ENCODE data around the gene RUNX2. TPM values are rescaled to one million over a fixed set of nuclear protein-coding genes. Genes with fewer than 3 reads are reported as not detected.

Gene RUNX2
- total and polyA plus RNA-seq, 2 of the 8 experiments (the other 6 are each of a cell fraction or from before 2014, with no cell fraction given): 0.26 to 1.2 TPM

DNA sequence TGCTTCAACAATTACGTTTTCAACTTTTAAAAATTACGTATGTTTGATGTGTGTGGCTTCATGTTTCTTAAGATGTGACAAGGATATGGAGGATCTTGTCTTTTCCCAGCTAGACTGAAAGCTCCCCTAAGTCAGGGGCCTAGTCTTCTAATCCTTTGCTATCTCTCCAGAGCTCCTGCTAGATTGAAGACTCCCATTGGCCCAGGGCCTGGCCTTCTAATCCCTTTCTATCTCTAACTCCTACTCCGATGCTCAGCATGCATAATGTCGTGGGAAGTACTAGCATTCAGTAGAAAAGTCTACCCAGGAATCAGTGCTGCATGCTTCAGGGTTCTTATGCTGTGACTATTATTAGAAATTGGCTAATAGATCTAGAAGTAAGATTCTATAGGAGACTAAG is 194.4 kb downstream of the RUNX2 start (continued):
- no peak for TF ChIP-seq CHD1 (IDR thresholded peaks at IDR 0.05; ENCODE audit: low read depth, low read length)
- no peak for TF ChIP-seq SP4 (IDR thresholded peaks at IDR 0.05; ENCODE audit: low read length)
- TF ChIP-seq, protein P1, sequence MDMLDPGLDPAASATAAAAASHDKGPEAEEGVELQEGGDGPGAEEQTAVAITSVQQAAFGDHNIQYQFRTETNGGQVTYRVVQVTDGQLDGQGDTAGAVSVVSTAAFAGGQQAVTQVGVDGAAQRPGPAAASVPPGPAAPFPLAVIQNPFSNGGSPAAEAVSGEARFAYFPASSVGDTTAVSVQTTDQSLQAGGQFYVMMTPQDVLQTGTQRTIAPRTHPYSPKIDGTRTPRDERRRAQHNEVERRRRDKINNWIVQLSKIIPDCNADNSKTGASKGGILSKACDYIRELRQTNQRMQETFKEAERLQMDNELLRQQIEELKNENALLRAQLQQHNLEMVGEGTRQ (IDR thresholded peaks at IDR 0.05; ENCODE audit: low read length): no peak
- no peak for TF ChIP-seq GABPA (IDR thresholded peaks at IDR 0.05; ENCODE audit: borderline replicate concordance, insufficient read depth, low read length)

Measured in H1 (cell line).